ENCODE results near the gene FBXO40. TPM values are rescaled to one million over a fixed set of nuclear protein-coding genes. Genes with fewer than 3 reads are reported as not detected.

The FBXO40 gene
- total RNA-seq, 3 donors from 2014 or later (not counting 1 experiment from before 2014, with no cell fraction given) = not detected

DNA sequence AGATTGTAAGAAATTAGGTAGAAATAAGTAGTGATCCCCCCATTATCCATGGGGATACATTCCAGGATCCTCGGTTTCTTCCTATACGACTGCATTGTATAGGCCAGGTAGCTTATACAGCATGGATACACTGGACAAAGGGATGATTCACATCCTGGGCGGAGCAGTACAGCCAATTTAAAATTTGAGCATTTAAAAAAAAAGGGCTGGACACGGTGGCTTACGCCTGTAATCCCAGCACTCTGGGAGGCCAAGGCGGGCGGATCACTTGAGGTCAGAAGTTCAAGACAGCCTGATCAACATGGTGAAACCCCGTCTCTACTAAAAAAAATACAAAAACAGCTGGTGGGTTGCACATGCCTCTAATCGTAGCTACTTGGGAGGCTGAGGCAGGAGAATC is 26.4 kb upstream of the FBXO40 start:
- Mint-ChIP-seq H3K9me3 (no peaks in the 10 kb centered on the region), H3K27me3 (ENCODE audit: low read depth in 2 of 2) (peaks cover 4 to 16% of the 10 kb centered on the region in 2 donors), H3K36me3 (no peaks in the 10 kb centered on the region), H3K4me1 (no peaks in the 10 kb centered on the region), H3K27ac (no peak overlapping the region), H3K4me3 (no peak overlapping the region)
- no peak for TF ChIP-seq CTCF (IDR thresholded peaks at IDR 0.05)
- no peaks in the 10 kb centered on the region for H3K4me1 ChIP-seq (ENCODE audit: control insufficient read depth, insufficient read depth, low read length)
- H3K9me3 ChIP-seq (ENCODE audit: control insufficient read depth, insufficient read depth, low read length) = no peaks in the 10 kb centered on the region
- H3K27me3 ChIP-seq (ENCODE audit: control insufficient read depth, insufficient read depth, low read length) = no peaks in the 10 kb centered on the region
- ATAC-seq = no peak
- no peak overlapping the region for H3K27ac ChIP-seq (ENCODE audit: low read length)
- H3K4me3 ChIP-seq (ENCODE audit: low read length) = no peak overlapping the region
- intact Hi-C loops (cut with micrococcal nuclease) = no loop called here
- no peaks in the 10 kb centered on the region for H3K36me3 ChIP-seq (ENCODE audit: control insufficient read depth, insufficient read depth, low read length)
- WGBS (ENCODE audit: insufficient coverage) = 93% methylated on average over 9 of the region's 9 CpGs
- DNase-seq = no peak

GRCh38 chr3:121567649-121568048 is 25.5 kb upstream of the FBXO40 start, which contains the start of gene ARGFX:
TSS of gene ARGFX (plus strand) at chr3:121567949. CDS start at chr3:121570714, 2,765 bp downstream.
- Mint-ChIP-seq H3K36me3 (no peaks in the 10 kb centered on the region), H3K4me1 (no peaks in the 10 kb centered on the region), H3K9me3 (no peaks in the 10 kb centered on the region), H3K27me3 (ENCODE audit: low read depth in 2 of 2) (peaks cover 4 to 11% of the 10 kb centered on the region in 2 donors), H3K4me3 (no peak within 1 kb of the TSS), H3K27ac (no peak within 1 kb of the TSS)
- intact Hi-C loops (cut with micrococcal nuclease) = no loop called here
- Histone ChIP-seq H3K4me1 (ENCODE audit: control insufficient read depth, insufficient read depth, low read length) (no peaks in the 10 kb centered on the region), H3K27ac (ENCODE audit: low read length) (no peak within 1 kb of the TSS), H3K9me3 (ENCODE audit: control insufficient read depth, insufficient read depth, low read length) (no peaks in the 10 kb centered on the region), H3K27me3 (ENCODE audit: control insufficient read depth, insufficient read depth, low read length) (no peaks in the 10 kb centered on the region), H3K4me3 (ENCODE audit: low read length) (no peak within 1 kb of the TSS), H3K36me3 (ENCODE audit: control insufficient read depth, insufficient read depth, low read length) (no peaks in the 10 kb centered on the region)
- 85% methylated on average over 4 of the region's 5 CpGs for WGBS (ENCODE audit: insufficient coverage)
- ATAC-seq (no peak), DNase-seq (no peak)
- TF ChIP-seq CTCF (IDR thresholded peaks at IDR 0.05) = no peak

DNA sequence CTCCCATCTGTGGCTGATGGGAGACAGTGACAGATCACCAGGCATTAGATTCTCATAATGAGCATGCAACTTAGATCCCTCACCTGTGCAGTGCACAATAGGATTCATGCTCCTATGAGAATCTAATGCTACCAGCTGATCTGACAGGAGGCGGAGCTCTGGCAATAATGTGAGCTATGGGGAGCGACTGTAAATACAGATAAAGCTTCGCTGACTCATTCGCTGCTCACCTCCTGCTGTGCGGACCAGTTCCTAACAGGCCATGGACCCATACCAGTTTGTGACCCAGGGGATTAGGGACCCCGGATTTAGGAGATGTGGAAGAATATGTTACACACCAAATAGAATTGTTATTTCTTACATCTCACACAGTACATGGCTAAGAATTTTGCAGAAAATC is 18.7 kb upstream of the FBXO40 start:
- DNase-seq = no peak
- TF ChIP-seq CTCF (IDR thresholded peaks at IDR 0.05) = no peak
- 79% methylated on average over 5 of the region's 6 CpGs for WGBS (ENCODE audit: insufficient coverage)
- no peaks in the 10 kb centered on the region for H3K4me1 ChIP-seq (ENCODE audit: control insufficient read depth, insufficient read depth, low read length)
- ATAC-seq = no peak
- intact Hi-C loops (cut with micrococcal nuclease) = no loop called here
- peaks cover 2 to 11% of the 10 kb centered on the region in 2 donors for H3K27me3 Mint-ChIP-seq (ENCODE audit: low read depth in 2 of 2)
- H3K4me3 Mint-ChIP-seq = no peak overlapping the region
- no peak overlapping the region for H3K27ac Mint-ChIP-seq
- H3K27me3 ChIP-seq (ENCODE audit: control insufficient read depth, insufficient read depth, low read length) = no peaks in the 10 kb centered on the region
- no peaks in the 10 kb centered on the region for H3K36me3 ChIP-seq (ENCODE audit: control insufficient read depth, insufficient read depth, low read length)
- no peaks in the 10 kb centered on the region for H3K36me3 Mint-ChIP-seq
- no peak overlapping the region for H3K27ac ChIP-seq (ENCODE audit: low read length)
- H3K9me3 ChIP-seq (ENCODE audit: control insufficient read depth, insufficient read depth, low read length) = no peaks in the 10 kb centered on the region
- H3K4me3 ChIP-seq (ENCODE audit: low read length) = no peak overlapping the region
- no peaks in the 10 kb centered on the region for H3K4me1 Mint-ChIP-seq
- H3K9me3 Mint-ChIP-seq = no peaks in the 10 kb centered on the region

DNA sequence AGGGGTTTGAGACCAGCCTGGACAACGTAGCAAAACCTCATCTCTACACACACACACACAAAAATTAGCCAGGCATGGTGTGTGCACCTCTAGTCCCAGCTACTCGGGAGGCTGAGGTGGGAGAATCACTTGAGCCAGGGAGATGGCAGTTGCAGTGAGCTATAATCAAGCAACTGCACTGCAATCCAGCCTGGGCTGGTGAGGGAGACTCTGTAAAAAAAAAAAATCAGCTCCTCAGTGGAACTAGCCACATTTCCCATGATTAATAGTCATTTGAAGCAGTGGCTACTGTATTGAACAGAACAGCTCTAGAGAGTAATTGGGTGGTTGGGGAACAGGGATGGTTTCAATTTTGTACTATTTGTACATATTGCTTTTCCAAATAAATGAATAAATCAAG is 11.5 kb upstream of the FBXO40 start:
- Mint-ChIP-seq H3K4me1 (no peaks in the 10 kb centered on the region), H3K4me3 (no peak overlapping the region), H3K36me3 (no peaks in the 10 kb centered on the region), H3K27me3 (ENCODE audit: low read depth in 2 of 2) (peaks cover 15 to 16% of the 10 kb centered on the region in 2 donors), H3K27ac (no peak overlapping the region), H3K9me3 (no peaks in the 10 kb centered on the region)
- TF ChIP-seq CTCF (IDR thresholded peaks at IDR 0.05) = no peak
- DNase-seq (no peak), ATAC-seq (no peak)
- Histone ChIP-seq H3K4me1 (ENCODE audit: control insufficient read depth, insufficient read depth, low read length) (no peaks in the 10 kb centered on the region), H3K4me3 (ENCODE audit: low read length) (no peak overlapping the region), H3K9me3 (ENCODE audit: control insufficient read depth, insufficient read depth, low read length) (no peaks in the 10 kb centered on the region), H3K27me3 (ENCODE audit: control insufficient read depth, insufficient read depth, low read length) (no peaks in the 10 kb centered on the region), H3K27ac (ENCODE audit: low read length) (no peak overlapping the region), H3K36me3 (ENCODE audit: control insufficient read depth, insufficient read depth, low read length) (no peaks in the 10 kb centered on the region)
- WGBS (ENCODE audit: insufficient coverage) = 100% methylated on average over 1 of the region's 2 CpGs
- intact Hi-C loops (cut with micrococcal nuclease) = no loop called here
